Hippocampal formation (tissue), 2 donors: ENCODE results near the gene SLC12A5.
"Not testable (repeated sequence)": the region's sequence is repeated elsewhere in the genome, so short reads cannot be mapped to it uniquely, and the experiment has no call there.

Experiments
- DNase-seq, 2 donors: peaks; one replicate each; lab custom pipeline; 2025; lab: John Stamatoyannopoulos, UW

SLC12A5 gene

DNA sequence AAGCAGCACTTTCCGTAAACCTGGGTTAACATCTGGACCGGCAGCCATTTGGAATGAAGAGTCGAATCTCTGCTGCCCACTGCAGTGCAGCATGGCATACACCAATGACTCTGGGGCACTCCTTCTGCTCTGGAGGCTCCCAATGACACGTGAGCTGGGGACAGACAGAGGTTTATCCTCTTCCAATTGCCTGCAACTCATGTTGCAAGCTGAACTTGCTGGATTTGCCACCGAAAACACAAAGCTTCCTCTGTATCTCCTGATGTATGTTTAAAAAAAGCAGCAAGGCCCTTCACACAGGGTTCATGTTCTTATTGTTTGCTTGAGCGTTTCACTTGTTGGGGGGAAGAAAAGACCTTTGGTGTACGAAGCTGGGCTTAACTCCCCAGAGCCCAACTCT is 49.9 kb downstream of the SLC12A5 start:
- DNase-seq, result no peak

DNA sequence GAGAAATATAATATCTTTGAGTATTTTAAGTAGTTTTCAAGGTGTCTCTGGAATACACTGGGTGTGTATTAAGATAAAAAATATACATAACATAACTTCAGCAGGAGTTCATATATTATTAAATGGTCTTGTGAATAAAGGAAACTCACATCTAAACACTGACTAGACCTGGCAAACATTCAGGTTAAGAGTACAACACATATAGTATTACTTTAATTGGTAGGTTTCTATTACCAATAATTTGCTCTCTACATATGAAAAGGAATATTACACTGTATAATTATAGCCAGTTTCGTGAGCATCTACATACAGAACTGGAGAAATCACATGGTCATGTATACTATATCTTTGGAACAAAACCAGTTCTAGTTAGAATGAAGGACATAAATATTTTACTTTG is 52.1 kb downstream of the SLC12A5 start:
- DNase-seq, result no peak

DNA sequence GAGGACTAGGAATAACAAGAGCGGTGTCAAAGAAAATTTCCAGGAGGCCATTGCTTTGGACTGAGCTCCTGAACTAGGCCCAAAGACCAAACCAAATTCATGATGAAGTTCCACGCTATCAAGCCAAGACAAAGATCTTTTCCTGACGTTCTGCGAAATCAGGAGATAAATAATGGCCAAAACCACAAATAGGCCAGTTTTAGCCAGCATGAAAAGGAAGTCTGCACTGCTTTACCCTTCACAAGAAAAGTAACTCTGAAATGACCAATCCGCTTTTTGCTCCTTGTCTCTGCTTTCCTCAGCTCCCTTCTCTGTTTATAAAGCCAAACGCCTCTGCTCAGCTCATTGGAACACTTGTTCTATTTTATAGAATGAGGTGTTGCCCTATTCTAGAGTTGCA is 54.1 kb downstream of the SLC12A5 start:
- no peak for DNase-seq

DNA sequence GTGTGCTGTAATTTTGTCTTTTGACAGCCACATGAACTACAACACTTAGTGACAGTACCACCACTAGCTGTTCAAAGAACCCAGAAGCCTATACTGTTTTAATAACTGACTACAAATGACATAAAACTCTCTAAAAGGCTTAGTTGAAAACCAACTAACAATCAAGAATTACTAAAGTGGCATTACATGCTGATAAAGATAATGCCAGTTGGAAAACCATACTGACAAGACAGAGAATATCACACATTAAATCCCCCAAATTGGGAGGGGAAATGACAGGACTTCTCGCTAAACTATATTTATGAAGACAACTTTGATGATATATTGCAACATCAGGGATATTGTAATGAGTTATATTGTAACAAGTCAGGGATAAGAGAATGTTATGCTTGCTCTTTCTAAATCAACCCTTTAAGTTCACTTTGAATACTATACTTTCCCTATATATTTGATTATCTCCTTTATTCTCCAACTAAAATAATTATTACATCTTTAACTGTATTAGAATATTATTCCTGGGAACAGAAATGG is 54.6 kb downstream of the SLC12A5 start:
- DNase-seq, result no peak

DNA sequence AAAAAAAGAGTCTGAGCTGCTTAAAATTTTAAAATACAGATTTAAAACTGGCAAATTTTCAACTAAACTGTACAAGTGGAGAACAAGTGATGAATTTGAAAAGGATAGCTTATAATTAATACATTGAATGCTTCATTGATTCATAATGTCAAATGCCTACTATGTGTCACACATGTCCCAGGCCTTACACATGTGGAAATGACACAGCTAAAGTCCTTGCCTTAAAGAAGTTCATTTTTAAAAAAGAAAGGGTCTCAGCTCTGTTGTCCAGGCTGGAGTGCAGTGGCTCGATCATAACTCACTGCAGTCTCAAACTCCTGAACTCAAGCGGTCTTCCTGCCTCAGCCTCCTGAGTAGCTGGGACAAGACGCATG is 55.8 kb downstream of the SLC12A5 start:
- DNase-seq, result no peak

DNA sequence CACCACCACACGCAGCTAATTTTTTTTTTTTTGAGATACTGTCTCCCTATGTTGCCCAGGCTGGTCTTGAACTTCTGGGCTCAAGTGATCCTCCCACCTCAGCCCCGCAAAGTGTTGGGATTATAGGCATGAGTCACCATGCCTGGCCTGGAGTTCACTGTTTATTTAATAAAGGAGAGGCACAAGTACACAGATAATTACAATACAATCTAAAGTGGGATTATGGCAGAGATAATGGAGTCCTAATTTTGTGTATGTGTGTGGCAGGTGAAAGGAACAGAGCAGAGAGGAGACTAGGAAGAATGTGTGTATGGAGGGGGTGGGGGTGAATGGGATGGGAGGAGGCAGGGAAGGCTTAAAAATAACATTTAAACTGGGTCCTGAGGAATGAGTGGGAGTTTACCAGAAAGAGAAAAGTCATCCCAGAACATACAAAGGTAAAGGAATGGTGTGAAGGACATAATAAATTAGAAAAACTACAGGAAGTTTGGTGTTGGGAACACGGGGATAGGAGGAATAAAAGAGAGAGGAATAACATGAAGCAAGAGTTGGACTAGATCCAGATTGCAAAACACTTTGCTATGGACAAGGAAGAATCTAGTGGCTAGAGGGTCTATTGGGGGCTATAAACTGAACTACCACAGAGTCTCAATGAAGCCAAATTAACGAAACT is 56.3 kb downstream of the SLC12A5 start:
- DNase-seq, result no peak

DNA sequence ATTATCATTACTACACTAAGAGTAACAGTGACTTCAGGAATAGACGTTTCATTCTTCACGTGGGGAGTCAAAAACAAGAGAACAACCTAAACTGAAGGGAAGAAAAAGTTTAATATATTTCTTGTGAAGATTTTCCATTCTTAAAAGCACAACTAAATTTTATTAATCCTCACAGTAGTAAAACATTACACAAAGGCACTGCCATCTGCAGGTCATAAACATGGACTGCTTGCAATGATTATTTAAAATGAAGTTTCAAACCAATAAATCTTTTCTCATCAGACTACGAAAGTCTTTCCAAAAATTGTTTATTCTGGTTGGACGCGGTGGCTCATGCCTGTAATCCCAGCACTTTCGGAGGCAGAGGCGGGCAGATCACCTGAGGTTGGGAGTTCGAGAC is 58.1 kb downstream of the SLC12A5 start:
- peak in 1 of 2 donors; percentile 6 for DNase-seq

DNA sequence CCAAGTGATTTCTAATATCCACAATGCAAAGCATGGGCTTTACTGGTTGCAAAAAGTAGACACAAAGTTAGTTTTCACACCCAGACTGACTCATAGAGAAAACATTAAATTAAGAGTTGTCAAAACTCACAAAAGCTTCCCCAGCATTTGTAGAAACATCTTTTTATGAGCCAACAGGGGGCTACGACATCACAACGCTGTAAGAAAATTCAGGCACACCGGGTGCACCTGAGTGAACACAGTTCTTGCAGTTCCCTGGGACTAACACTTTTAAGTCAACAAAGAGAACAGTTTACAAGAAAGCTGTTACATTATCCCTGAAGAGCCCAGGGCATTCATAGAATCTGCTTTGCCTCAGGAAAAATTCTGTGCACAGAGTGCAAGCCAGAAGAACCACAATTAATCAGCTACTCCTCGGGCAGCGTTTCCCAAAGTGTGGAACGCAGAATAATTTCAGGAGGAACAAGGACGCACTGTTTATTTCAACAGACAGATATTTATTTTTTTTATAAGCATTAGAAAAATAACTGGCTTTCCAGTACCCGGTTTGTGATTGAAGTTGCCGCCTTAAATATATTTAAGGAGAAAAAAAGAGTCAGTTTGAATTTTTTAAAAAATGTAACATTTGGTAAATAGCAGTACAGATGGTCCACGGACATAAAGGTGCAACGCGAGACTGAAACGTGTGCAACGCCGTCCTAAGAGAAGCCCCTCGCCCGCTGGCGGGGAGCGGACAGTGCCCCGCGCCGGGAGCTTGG is 59.6 kb downstream of the SLC12A5 start:
- no peak for DNase-seq

DNA sequence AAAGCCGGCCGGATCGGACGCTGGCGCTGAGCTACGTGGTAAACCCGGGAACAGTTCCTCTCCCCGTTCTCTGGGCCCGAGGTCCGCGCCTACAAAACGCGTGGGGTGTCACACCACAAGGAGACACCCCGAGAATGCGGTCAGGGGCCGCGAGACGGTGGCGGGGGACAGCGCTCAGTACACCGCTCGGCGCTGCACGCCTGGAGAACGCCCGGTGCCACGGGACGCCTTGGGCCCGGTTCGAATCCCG is 60.1 kb downstream of the SLC12A5 start:
- DNase-seq, result peak in 1 of 2 donors; percentile 21

DNA sequence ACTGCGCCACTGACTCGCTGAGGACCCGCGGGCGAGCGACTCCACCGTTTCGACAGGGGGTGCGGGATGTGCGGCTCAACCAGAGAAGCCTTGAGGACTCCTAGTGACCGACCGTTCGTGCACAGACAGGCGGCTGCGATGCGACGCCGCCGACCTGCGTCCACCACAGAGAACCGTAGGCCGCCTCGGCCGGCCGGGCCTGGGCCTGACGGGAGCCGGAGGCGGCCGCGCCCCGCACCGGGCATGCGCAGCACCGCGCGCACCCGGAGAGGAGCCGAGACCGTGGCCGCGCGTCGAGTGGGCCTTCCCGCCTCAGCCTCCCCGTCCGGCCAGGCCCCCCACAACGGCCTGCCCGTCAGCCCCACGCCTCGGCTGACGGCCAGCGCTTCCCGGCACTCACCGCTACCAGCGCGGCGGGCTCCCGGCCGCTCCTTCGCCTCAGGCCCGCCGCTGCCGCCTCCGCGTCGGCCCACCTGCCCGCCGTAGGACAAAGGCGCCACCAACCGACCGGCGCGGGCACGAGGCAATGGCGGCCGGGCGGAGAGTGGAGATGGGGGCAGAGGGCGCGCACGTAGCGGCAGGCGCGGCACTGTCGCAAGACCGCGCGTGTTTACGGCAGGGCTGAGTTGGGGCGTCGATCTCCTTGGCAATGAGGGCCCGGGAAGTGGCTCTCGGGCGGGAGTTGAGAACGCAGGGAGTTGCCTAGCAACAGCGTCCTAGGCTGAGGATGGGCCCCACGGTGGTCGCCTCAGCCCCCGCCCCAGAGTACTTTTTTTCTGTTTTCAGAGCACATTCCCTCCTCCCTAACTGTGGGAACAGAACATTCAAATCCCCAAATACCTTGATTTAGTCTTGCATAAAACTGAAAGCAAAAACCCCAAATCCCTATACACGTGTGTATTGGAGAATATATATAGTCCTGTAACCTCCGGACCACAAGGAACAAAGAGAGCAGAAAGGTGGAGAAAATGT is 60.7 kb downstream of the SLC12A5 start, which contains the start of gene NCOA5:
TSS of gene NCOA5 (minus strand) at position 546 of the 972 bp plus-strand sequence. CDS start 10,538 bp downstream, outside the sequence.
- DNase-seq, result peak; percentile 93 to 97

DNA sequence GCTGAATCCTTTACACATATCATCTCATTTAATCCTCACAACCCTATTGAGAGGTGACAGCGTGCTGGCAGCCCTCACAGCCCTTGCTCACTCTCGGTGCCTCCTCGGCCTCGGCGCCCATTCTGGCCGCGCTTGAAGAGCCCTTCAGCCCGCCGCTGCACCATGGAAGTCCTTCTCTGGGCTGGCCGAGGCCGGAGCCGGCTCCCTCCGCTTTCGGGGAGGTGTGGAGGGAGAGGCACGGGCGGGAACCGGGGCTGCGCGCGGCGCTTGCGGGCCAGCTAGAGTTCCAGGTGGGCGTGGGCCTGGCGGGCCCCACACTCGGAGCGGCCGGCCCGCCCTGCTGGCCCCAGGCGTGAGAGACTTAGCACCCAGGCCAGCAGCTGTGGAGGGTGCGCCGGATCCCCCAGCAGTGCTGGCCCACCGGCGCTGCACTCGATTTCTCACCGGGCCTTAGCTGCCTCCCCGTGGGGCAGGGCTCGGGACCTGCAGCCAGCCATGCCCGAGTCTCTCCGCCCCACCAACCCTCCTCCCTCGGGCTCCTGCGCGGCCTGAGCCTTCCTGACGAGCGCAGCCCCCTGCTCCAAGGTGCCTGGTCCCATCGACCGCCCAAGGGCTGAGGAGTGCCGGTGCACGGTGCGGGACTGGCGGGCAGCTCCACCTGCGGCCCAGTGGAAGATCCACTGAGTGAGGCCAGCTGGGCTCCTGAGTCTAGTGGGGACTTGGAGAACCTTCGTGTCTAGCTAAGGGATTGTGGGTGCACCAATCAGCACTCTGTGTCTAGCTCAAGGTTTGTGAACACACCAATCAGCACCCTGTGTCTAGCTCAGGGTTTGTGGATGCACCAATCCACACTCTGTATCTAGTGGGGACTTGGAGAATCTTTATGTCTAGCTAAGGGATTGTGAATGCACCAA is 62.9 kb downstream of the SLC12A5 start:
- not testable (repeated sequence) for DNase-seq

DNA sequence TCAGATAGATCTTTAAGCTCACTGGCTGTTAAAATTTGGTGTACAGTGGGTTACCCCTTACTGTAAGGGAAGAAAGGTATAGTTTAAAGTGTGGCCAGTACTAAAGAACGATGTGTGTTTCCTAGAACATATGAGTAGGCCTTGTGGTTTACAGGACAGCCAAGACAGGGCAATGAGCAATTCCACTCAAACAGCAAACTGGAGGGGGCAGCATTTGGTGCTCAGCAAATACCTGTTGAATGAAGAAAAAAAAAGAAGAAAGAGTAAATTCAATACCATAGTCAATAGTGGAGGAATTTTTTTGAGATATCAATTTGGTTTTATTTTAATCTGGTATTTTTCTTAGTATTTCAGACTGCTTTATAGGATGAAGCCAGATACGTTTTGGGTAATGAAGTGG is 64.5 kb downstream of the SLC12A5 start:
- DNase-seq, result no peak

DNA sequence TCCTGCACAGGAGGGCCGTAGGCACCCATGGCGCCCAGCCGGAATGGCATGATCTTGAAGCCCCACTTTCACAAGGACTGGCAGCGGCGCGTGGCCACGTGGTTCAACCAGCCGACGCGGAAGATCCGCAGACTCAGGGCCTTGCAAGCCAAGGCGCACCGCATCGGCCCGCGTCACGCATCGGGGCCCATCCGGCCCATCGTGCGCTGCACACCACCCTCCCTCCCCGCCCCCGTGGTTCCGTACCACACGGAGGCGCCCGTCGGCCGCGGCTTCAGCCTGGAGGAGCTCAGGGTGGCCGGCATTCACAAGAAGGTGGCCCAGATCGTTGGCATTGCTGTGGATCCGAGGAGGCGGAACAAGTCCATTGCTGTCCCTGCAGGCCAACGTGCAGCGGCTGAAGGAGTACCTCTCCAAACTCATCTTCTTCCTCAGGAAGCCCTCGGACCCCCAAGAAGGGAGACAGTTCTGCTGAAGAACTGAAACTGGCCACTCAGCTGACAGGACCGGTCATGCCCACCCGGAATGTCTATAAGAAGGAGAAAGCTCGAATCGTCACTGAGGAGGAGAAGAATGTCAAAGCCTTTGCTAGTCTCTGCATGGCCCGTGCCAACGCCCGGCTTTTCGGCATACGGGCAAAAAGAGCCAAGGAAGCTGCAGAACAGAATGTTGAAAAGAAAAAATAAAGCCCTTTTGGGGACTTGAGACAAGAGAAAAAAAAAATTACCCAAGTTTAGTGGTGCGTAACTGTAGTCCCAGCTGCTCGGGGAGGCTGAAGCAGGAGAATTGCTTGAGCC is 70.7 kb downstream of the SLC12A5 start:
- peak in 1 of 2 donors; percentile 11 for DNase-seq

DNA sequence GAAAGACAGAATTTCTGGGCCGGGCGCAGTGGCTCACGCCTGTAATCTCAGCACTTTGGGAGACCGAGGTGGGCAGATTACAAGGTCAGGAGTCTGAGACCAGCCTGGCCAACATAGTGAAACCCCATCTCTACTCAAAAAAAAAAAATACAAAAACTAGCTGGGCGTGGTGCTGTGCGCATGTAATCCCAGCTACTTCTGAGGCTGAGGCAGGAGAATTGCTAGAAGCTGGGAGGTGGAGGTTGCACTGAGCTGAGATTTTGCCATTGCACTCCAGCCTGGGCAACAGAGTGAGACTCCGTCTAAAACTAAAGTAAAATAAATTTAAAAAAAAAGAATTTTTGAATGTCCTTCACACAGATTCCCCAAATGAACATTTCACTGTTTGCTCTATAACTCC is 71.4 kb downstream of the SLC12A5 start:
- not testable (repeated sequence) for DNase-seq

DNA sequence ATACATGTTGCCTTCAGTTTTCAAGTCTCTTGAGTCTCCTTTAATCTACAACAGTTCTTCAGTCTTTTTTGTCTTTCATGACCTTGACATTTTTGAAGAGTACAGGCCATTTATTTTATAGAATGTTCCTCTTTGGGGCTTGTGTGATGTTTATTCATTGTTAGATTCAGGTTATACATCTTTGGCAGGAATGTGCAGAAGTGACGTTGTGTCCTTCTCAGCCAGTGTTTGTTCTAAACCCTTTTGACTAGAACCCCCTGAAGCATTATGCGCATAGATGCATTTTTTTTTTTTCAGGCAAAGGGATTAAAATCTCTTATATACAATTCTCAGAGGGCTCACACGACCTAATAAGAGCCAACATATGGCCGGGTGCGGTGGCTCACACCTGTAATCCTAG is 72.0 kb downstream of the SLC12A5 start:
- DNase-seq, result no peak

DNA sequence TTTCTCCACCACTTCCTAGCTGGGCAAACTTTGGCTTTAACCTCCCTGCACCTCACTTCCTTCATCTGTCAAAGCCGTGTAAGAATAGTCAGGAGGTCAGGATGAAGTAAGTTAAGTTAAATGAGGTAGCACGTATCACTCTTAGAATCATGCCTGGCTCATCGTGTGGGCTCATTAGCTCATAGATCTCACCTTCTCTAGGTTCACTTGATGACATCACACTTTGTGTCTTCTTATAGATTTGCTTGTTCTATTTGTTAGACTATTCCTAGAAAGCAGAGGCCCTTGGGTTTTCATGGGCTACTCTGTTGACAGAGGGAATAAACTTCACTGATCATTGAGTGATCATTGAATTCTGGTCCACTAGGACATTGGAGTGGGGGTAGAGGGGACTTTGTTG is 72.9 kb downstream of the SLC12A5 start:
- DNase-seq, result no peak

DNA sequence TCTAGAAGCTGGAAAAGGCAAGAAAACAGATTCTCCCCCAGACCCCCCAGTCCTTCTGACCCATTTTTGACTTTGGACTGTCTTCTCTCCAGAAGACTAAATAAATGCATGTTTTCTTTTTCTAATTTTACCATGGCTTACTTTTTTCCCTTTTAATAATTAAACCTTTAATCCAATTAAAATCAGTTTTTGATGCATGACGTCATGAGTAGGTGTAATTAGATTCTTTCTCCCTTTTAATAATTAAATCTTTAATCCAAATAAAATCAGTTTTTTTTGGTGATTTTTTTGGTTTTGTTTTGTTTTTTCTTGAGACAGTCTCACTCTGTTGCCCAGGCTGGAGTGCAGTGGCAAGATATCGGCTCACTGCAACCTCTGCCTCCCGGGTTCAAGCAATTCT is 73.9 kb downstream of the SLC12A5 start:
- no peak for DNase-seq

DNA sequence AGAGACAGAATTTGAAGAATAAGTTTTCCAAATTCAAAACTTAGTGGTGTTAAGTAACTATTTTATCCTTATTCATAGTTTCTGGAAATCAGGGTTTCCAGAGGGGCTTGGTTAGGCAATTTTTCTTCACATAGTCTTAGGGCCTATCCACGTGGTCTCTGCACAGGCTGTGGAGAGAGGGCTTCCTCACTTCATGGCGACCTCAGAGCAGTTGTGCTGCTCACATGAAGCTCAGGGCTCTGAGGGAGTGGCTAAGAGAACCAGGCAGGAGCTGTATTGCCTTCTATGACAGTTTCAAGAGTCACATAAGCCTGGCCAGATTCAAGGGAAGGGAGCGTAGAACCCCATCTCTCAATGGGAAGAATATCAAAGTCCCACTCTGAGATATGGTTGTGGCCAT is 75.2 kb downstream of the SLC12A5 start:
- no peak for DNase-seq

DNA sequence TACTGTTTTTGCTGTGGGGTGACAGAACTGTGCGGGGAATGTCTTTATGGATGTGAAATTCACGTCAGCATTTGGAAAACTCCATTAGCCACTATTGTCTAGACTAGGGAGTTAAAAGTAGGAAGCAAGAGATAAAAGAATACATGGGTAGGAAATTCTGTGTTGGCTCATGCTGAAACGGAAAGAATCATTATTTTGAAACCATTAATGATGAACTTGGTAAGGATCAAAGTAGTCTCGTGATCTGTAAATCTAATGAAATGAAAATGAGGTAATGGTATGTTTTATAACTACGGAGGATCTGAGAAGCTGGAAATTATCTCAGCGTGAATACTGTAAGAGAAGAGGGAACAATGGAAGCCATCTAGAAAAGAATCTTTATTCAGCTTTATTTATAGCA is 78.0 kb downstream of the SLC12A5 start:
- DNase-seq, result no peak

DNA sequence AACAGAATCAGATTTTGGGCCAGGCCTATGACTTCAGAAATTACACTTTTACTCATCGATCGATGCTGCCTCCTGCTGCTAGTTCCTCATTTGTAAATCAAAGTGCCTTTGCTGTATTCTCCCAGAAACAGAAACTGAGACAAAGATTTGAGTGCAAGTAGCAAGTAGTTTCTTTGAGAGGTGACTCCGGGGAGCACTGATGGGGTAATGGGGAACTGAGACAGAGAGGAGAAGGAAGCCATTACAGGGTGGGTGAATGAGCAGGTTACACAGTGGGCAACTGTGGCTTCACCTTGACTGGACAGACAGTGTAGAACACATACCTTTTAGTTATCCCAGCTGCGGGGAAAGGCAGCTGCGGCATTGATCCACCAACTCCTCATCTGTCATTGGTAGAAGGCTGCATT is 79.4 kb downstream of the SLC12A5 start:
- DNase-seq, result no peak
